Measurements from ENCODE around the gene FA2H. TPM values are rescaled to one million over a fixed set of nuclear protein-coding genes. Genes with fewer than 3 reads are reported as not detected.
"Not testable (repeated sequence)": the region's sequence is repeated elsewhere in the genome, so short reads cannot be mapped to it uniquely, and the experiment has no call there.

FA2H gene
- total RNA-seq, 1 donor from 2014 or later: not detected

DNA sequence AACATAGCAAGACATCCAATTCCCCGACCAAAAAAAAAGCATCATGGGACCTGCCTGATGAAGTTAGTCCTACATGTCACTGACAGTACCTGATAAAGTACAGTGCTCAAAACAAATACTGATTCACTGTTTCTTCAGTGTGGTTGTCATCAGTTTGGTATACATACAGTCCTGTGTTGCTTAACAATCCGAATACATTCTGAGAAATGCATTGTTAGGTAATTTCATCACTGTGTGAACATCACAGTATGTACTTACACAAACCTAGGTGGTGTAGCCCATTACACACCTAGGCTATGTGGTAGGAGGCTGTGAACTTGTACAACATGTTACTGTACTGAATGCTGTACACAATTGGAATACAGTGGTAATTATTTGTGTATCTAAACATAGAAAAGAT lies 19.0 kb upstream of the FA2H start:
- DNase-seq (ENCODE audit: low spot score): no peak
- TF ChIP-seq, protein P1, sequence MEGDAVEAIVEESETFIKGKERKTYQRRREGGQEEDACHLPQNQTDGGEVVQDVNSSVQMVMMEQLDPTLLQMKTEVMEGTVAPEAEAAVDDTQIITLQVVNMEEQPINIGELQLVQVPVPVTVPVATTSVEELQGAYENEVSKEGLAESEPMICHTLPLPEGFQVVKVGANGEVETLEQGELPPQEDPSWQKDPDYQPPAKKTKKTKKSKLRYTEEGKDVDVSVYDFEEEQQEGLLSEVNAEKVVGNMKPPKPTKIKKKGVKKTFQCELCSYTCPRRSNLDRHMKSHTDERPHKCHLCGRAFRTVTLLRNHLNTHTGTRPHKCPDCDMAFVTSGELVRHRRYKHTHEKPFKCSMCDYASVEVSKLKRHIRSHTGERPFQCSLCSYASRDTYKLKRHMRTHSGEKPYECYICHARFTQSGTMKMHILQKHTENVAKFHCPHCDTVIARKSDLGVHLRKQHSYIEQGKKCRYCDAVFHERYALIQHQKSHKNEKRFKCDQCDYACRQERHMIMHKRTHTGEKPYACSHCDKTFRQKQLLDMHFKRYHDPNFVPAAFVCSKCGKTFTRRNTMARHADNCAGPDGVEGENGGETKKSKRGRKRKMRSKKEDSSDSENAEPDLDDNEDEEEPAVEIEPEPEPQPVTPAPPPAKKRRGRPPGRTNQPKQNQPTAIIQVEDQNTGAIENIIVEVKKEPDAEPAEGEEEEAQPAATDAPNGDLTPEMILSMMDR (IDR thresholded peaks at IDR 0.05; ENCODE audit: unreplicated experiment): no peak
- H3K4me1 Mint-ChIP-seq (ENCODE audit: unreplicated experiment): no peaks in the 10 kb centered on the region
- H3K9me3 Mint-ChIP-seq (ENCODE audit: unreplicated experiment): no peaks in the 10 kb centered on the region
- no peaks in the 10 kb centered on the region for H3K36me3 Mint-ChIP-seq (ENCODE audit: low read depth, unreplicated experiment)
- no peak overlapping the region for H3K4me3 Mint-ChIP-seq (ENCODE audit: unreplicated experiment)
- no peaks in the 10 kb centered on the region for H3K27me3 Mint-ChIP-seq (ENCODE audit: unreplicated experiment)
- no peak overlapping the region for H3K27ac Mint-ChIP-seq (ENCODE audit: unreplicated experiment)

DNA sequence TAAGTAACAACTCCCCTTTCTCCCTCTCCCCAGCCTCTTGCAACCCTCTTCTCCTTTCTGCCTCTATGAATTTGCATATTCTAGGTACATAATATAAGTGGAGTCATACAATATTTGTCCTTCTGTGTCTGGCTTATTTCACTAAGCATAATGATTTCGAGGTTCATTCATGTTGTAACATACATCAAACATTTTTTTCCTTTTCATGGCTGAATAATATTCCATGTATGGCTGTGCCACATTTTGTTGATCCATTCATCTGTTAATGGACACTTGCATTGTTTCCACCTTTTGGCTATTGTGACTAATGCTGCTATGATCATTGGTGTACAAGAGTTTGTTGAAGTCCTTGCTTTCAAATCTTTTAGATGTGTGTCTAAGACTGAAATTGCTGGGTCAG lies 17.6 kb upstream of the FA2H start:
- Mint-ChIP-seq H3K36me3 (ENCODE audit: low read depth, unreplicated experiment) (no peaks in the 10 kb centered on the region), H3K9me3 (ENCODE audit: unreplicated experiment) (no peaks in the 10 kb centered on the region), H3K4me1 (ENCODE audit: unreplicated experiment) (no peaks in the 10 kb centered on the region), H3K4me3 (ENCODE audit: unreplicated experiment) (no peak overlapping the region), H3K27me3 (ENCODE audit: unreplicated experiment) (peaks cover 4% of the 10 kb centered on the region), H3K27ac (ENCODE audit: unreplicated experiment) (no peak overlapping the region)
- no peak for DNase-seq (ENCODE audit: low spot score)
- TF ChIP-seq, protein P1 (IDR thresholded peaks at IDR 0.05; ENCODE audit: unreplicated experiment): no peak

DNA sequence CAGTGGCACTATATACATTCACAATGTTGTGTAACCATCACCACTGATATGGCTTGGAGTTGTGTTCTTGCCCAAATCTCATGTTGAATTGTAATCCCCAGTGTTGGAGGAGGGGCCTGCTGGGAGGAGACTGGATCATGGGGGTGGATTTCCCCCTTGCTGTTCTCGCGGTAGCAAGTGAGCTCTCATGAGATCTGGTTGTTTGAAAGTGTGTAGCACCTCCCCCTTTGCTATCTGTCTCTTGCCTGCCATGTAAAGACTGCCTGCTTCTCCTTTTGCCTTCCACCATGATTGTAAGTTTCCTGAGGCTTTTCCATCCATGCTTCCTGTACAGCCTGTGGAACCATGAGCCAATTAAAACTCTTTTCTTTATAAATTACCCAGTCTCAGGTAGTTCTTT lies 17.1 kb upstream of the FA2H start:
- not testable (repeated sequence) for H3K36me3 Mint-ChIP-seq (ENCODE audit: low read depth, unreplicated experiment); H3K4me1 Mint-ChIP-seq (ENCODE audit: unreplicated experiment); DNase-seq (ENCODE audit: low spot score); H3K4me3 Mint-ChIP-seq (ENCODE audit: unreplicated experiment); H3K27ac Mint-ChIP-seq (ENCODE audit: unreplicated experiment); H3K9me3 Mint-ChIP-seq (ENCODE audit: unreplicated experiment); H3K27me3 Mint-ChIP-seq (ENCODE audit: unreplicated experiment)

DNA sequence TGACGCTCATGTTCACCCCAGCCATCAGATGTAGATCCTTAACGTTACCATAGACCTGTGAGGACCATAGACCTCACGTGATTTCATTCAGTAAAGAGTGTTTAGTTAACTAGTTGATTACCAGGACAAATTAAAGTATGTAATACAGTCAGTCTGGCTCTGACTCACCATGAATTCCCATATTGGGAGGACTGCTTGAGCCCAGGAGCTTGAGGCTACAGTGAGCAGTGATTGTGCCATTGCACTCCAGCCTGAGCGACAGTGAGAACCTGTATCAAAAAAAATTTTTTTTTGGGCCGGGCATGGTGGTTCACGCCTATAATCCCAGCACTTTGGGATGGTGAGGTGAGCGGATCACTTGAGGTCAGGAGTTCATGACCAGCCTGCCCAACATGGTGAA lies 13.5 kb upstream of the FA2H start:
- no peaks in the 10 kb centered on the region for H3K36me3 Mint-ChIP-seq (ENCODE audit: low read depth, unreplicated experiment)
- no peak for DNase-seq (ENCODE audit: low spot score)
- H3K27me3 Mint-ChIP-seq (ENCODE audit: unreplicated experiment): peaks cover 4% of the 10 kb centered on the region
- H3K4me3 Mint-ChIP-seq (ENCODE audit: unreplicated experiment): no peak overlapping the region
- TF ChIP-seq, protein P1 (IDR thresholded peaks at IDR 0.05; ENCODE audit: unreplicated experiment): no peak
- H3K9me3 Mint-ChIP-seq (ENCODE audit: unreplicated experiment): no peaks in the 10 kb centered on the region
- H3K4me1 Mint-ChIP-seq (ENCODE audit: unreplicated experiment): no peaks in the 10 kb centered on the region
- H3K27ac Mint-ChIP-seq (ENCODE audit: unreplicated experiment): no peak overlapping the region

DNA sequence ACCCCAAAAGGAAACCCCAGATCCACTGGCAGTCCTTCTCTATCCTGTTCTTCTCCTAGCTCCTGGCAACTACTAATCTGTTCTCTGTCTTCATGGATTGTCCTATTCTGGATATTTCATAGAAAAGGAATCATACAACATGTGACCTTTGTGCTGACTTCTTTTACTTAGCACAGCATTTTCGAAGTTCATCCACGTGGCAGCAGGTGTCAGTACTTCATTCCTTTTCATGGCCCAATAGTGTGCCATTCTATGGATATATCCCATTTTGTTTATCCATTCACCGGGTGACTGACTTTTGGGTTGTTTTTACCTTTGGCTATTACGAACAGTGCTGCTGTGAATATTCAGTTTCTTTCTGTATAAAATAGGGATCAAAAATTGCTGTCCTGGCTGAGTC lies 10.4 kb upstream of the FA2H start:
- TF ChIP-seq, protein P1 (IDR thresholded peaks at IDR 0.05; ENCODE audit: unreplicated experiment): no peak
- DNase-seq (ENCODE audit: low spot score): no peak
- Mint-ChIP-seq H3K27me3 (ENCODE audit: unreplicated experiment) (peaks cover 4% of the 10 kb centered on the region), H3K4me3 (ENCODE audit: unreplicated experiment) (no peak overlapping the region), H3K36me3 (ENCODE audit: low read depth, unreplicated experiment) (no peaks in the 10 kb centered on the region), H3K9me3 (ENCODE audit: unreplicated experiment) (no peaks in the 10 kb centered on the region), H3K4me1 (ENCODE audit: unreplicated experiment) (no peaks in the 10 kb centered on the region), H3K27ac (ENCODE audit: unreplicated experiment) (no peak overlapping the region)

DNA sequence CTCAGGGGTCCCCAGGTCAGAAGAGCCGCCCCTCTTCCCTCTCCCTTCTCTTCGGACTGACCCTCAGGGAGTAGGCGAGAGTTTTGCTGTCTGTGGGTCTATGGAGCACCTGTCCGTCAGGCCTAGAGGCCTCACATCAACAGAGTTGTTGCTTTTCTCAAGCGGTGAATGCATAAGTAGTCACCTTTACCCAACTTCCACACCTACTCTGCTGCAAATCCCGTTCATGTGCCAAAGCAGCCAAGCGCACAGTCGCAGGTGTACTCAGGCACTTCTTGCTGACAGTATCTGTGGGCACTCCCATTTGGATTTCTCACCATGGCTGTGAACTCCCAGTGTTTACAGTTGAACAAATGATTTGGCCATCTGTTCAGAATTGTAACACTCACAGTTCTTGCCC lies 4.0 kb upstream of the FA2H start:
- DNase-seq (ENCODE audit: low spot score): no peak
- H3K36me3 Mint-ChIP-seq (ENCODE audit: low read depth, unreplicated experiment): no peaks in the 10 kb centered on the region
- peaks cover 8% of the 10 kb centered on the region for H3K4me1 Mint-ChIP-seq (ENCODE audit: unreplicated experiment)
- H3K9me3 Mint-ChIP-seq (ENCODE audit: unreplicated experiment): no peaks in the 10 kb centered on the region
- no peak overlapping the region for H3K4me3 Mint-ChIP-seq (ENCODE audit: unreplicated experiment)
- peaks cover 9% of the 10 kb centered on the region for H3K27me3 Mint-ChIP-seq (ENCODE audit: unreplicated experiment)
- TF ChIP-seq, protein P1 (IDR thresholded peaks at IDR 0.05; ENCODE audit: unreplicated experiment): no peak
- no peak overlapping the region for H3K27ac Mint-ChIP-seq (ENCODE audit: unreplicated experiment)

All from endothelial cell (in vitro differentiated cells).